ENCODE results near the gene PKP4.

The PKP4 gene

GRCh38 chr2:158478816-158479215, 22.1 kb downstream of the PKP4 start:
- DNase-seq (ENCODE audit: insufficient read length, low spot score) (no peak), FAIRE-seq (no peak)
- no peak for TF ChIP-seq POLR2A (IDR thresholded peaks at IDR 0.05; ENCODE audit: low read depth, low read length)

- no peak for DNase-seq (ENCODE audit: insufficient read length, low spot score)
- no peak for FAIRE-seq
- TF ChIP-seq POLR2A (IDR thresholded peaks at IDR 0.05; ENCODE audit: low read depth, low read length), result no peak
These were observed 24.4 kb downstream of the PKP4 start for GRCh38 chr2:158481116-158481515.

- DNase-seq (ENCODE audit: insufficient read length, low spot score) (no peak), FAIRE-seq (peak; percentile 74)
- no peak for TF ChIP-seq POLR2A (IDR thresholded peaks at IDR 0.05; ENCODE audit: low read depth, low read length)
These were observed 25.8 kb downstream of the PKP4 start for GRCh38 chr2:158482594-158482993.

- FAIRE-seq (no peak), DNase-seq (ENCODE audit: insufficient read length, low spot score) (no peak)
- no peak for TF ChIP-seq POLR2A (IDR thresholded peaks at IDR 0.05; ENCODE audit: low read depth, low read length)
These were observed 28.3 kb downstream of the PKP4 start for GRCh38 chr2:158484892-158485556.

- no peak for FAIRE-seq
- no peak for TF ChIP-seq POLR2A (IDR thresholded peaks at IDR 0.05; ENCODE audit: low read depth, low read length)
- no peak for DNase-seq (ENCODE audit: insufficient read length, low spot score)
These were observed 29.6 kb downstream of the PKP4 start for GRCh38 chr2:158486150-158486969.

- DNase-seq (ENCODE audit: insufficient read length, low spot score), result no peak
These were observed 30.2 kb downstream of the PKP4 start for GRCh38 chr2:158486970-158487325.

GRCh38 chr2:158487419-158487818, 30.7 kb downstream of the PKP4 start:
- TF ChIP-seq POLR2A (IDR thresholded peaks at IDR 0.05; ENCODE audit: low read depth, low read length), result no peak
- FAIRE-seq, result no peak
- DNase-seq (ENCODE audit: insufficient read length, low spot score), result no peak

More at GRCh38 chr2:158486970-158487325, 30.2 kb downstream of the PKP4 start:
- no peak for TF ChIP-seq POLR2A (IDR thresholded peaks at IDR 0.05; ENCODE audit: low read depth, low read length)
- FAIRE-seq, result peak; percentile 88

GRCh38 chr2:158488442-158489216, 31.9 kb downstream of the PKP4 start:
- no peak for TF ChIP-seq POLR2A (IDR thresholded peaks at IDR 0.05; ENCODE audit: low read depth, low read length)
- FAIRE-seq (peak; percentile 33), DNase-seq (ENCODE audit: insufficient read length, low spot score) (no peak)

- FAIRE-seq, result no peak
- DNase-seq (ENCODE audit: insufficient read length, low spot score), result no peak
- no peak for TF ChIP-seq POLR2A (IDR thresholded peaks at IDR 0.05; ENCODE audit: low read depth, low read length)
These were observed 32.8 kb downstream of the PKP4 start for GRCh38 chr2:158489366-158490112.

- TF ChIP-seq POLR2A (IDR thresholded peaks at IDR 0.05; ENCODE audit: low read depth, low read length), result no peak
- FAIRE-seq, result no peak
- no peak for DNase-seq (ENCODE audit: insufficient read length, low spot score)
These were observed 34.3 kb downstream of the PKP4 start for GRCh38 chr2:158491072-158491471.

GRCh38 chr2:158493458-158493857, 36.7 kb downstream of the PKP4 start:
- no peak for DNase-seq (ENCODE audit: insufficient read length, low spot score)
- TF ChIP-seq POLR2A (IDR thresholded peaks at IDR 0.05; ENCODE audit: low read depth, low read length), result no peak
- no peak for FAIRE-seq

GRCh38 chr2:158495175-158495574, 38.4 kb downstream of the PKP4 start:
- no peak for DNase-seq (ENCODE audit: insufficient read length, low spot score)
- FAIRE-seq, result no peak
- TF ChIP-seq POLR2A (IDR thresholded peaks at IDR 0.05; ENCODE audit: low read depth, low read length), result no peak

- TF ChIP-seq POLR2A (IDR thresholded peaks at IDR 0.05; ENCODE audit: low read depth, low read length), result no peak
- DNase-seq (ENCODE audit: insufficient read length, low spot score) (no peak), FAIRE-seq (no peak)
These were observed 40.2 kb downstream of the PKP4 start for GRCh38 chr2:158496986-158497385.

- TF ChIP-seq POLR2A (IDR thresholded peaks at IDR 0.05; ENCODE audit: low read depth, low read length), result no peak
- FAIRE-seq, result peak; percentile 64
- DNase-seq (ENCODE audit: insufficient read length, low spot score), result no peak
These were observed 40.7 kb downstream of the PKP4 start for GRCh38 chr2:158497486-158497885.

Data from H54 (cell line).